PC-9 (cell line): ENCODE results near the gene THSD7B. TPM values are rescaled to one million over a fixed set of nuclear protein-coding genes. Genes with fewer than 3 reads are reported as not detected.

Experiments used
- BruUV-seq: library from RNA; stranded (reverse); fragments of 400-500 nt; replicated peaks from 2 replicates; lab custom pipeline; 2021; lab: Mats Ljungman, UMichigan
- CTCF ChIA-PET: fragments of 300-600 bp; sonication (Branson Sonifier 250); formaldehyde crosslinking; loops from one replicate; lab custom pipeline; 2022; ENCODE audit warnings: antibody characterized with exemption; lab: Charles Lee
- POLR2A ChIA-PET: fragments of 300-600 bp; sonication (Branson Sonifier 250); formaldehyde crosslinking; loops from one replicate; lab custom pipeline; 2022; ENCODE audit warnings: antibody characterized with exemption; ENCODE audit not compliant: unreplicated experiment; lab: Charles Lee
- DNase-seq, 2 experiments: peaks; one replicate each; pipeline versions ENCODE4 v3.0.0 to v3.0.0-alpha.2; 2015 to 2022; ENCODE audit warnings: mixed read lengths in 1 of 2
- H2AFZ ChIP-seq: fragments of 200-600 bp; sonication (generic); 2 replicates; pipeline ENCODE4 v1.8.1; 2017; ENCODE audit warnings: antibody characterized with exemption
- H3F3A ChIP-seq: fragments of 200-600 bp; sonication (generic); 2 replicates; pipeline ENCODE4 v1.8.1; 2017; ENCODE audit warnings: antibody characterized with exemption, mild to moderate bottlenecking, low read depth; ENCODE audit not compliant: insufficient read depth
- H3K27ac ChIP-seq: fragments of 200-600 bp; sonication (generic); 2 replicates; pipeline ENCODE4 v1.6.1; 2016; ENCODE audit warnings: mixed run types
- H3K27me3 ChIP-seq: fragments of 200-600 bp; sonication (generic); 2 replicates; pipeline ENCODE4 v1.6.1; 2016; ENCODE audit warnings: low read depth, mixed run types; ENCODE audit not compliant: insufficient read depth
- H3K36me3 ChIP-seq: fragments of 200-600 bp; sonication (generic); 2 replicates; pipeline ENCODE4 v1.6.1; 2016; ENCODE audit warnings: low read depth, mixed run types
- H3K4me1 ChIP-seq: fragments of 200-600 bp; sonication (generic); replicated peaks from 2 replicates; pipeline ENCODE4 v1.6.1; 2016; ENCODE audit warnings: mixed run types; ENCODE audit not compliant: insufficient read depth
- H3K4me2 ChIP-seq: fragments of 200-600 bp; sonication (generic); 2 replicates; pipeline ENCODE4 v1.6.1; 2017; ENCODE audit warnings: mixed run types
- H3K4me3 ChIP-seq: fragments of 200-600 bp; sonication (generic); 2 replicates; pipeline ENCODE4 v1.6.1; 2016; ENCODE audit warnings: mixed run types
- H3K79me2 ChIP-seq: fragments of 200-600 bp; sonication (generic); 2 replicates; pipeline ENCODE4 v1.6.1; 2017; ENCODE audit warnings: low read depth, mixed run types
- H3K9me2 ChIP-seq: fragments of 200-600 bp; sonication (generic); 2 replicates; pipeline ENCODE4 v1.8.1; 2017; ENCODE audit warnings: mild to moderate bottlenecking; ENCODE audit not compliant: insufficient read depth
- H3K9me3 ChIP-seq: fragments of 200-600 bp; sonication (generic); 2 replicates; pipeline ENCODE4 v1.8.1; 2016; ENCODE audit warnings: low read depth; ENCODE audit not compliant: insufficient read depth
- H4K20me1 ChIP-seq: fragments of 200-600 bp; sonication (generic); 2 replicates; pipeline ENCODE4 v1.8.1; 2017; ENCODE audit not compliant: insufficient read depth
- CTCF ChIP-seq: fragments of 200-600 bp; sonication (generic); conservative IDR thresholded peaks from 2 replicates; pipeline ENCODE4 v1.6.1; 2017; ENCODE audit warnings: mixed run types, antibody characterized with exemption, mild to moderate bottlenecking, moderate library complexity
- EZH2 ChIP-seq: fragments of 200-600 bp; sonication (generic); IDR thresholded peaks from 2 replicates; pipeline ENCODE4 v1.8.0; 2017; ENCODE audit warnings: antibody characterized with exemption, low read depth
- intact Hi-C: fragments of 100-400 bp; cut with micrococcal nuclease; formaldehyde crosslinking; loops from one replicate; pipeline ENCODE4 v1.10.0; 2022; ENCODE audit not compliant: unreplicated experiment
- total RNA-seq: library from RNA; stranded (reverse); gene quantifications from 2 replicates; pipeline ENCODE4 v1.2.3, GENCODE V29; 2021

The THSD7B gene
- total RNA-seq, 1 experiment from 2014 or later, result not detected

DNA sequence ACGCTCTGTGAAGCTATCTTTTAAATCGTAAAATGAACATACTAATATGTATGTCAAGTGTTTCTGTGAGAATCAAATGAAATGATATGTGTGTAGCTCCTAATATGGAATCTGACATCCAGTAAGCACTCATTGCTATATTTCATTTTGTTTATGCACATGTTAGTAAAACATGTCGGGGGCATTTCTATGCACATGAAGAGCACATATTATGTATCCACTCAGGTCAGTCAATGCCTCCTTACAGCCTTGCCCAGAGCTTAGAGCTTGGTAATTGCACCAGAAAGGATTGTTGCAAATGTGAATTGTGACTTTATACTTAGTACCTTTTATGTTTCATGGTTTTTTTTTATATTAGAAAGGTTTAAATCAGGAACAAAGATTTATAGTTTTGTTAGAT, 735.3 kb downstream of the THSD7B start:
- H3K9me2 ChIP-seq, result no peaks in the 10 kb centered on the region; the same call in 1 of the 2 replicates
- ChIA-PET POLR2A (no interaction called here), CTCF (no interaction called here)
- H2AFZ ChIP-seq, result no peak overlapping the region
- no TSS peak for BruUV-seq
- H3K36me3 ChIP-seq, result no peaks in the 10 kb centered on the region
- intact Hi-C loops, result no loop called here
- H4K20me1 ChIP-seq, result no peaks in the 10 kb centered on the region
- 0 out of 2 replicates have a peak, but pooled peaks cover 4% of the 10 kb centered on the region for H3K27me3 ChIP-seq
- H3K4me1 ChIP-seq, result no peaks in the 10 kb centered on the region
- no peaks in the 10 kb centered on the region for H3K9me3 ChIP-seq
- DNase-seq, result no peak
- H3F3A ChIP-seq, result no peaks in the 10 kb centered on the region
- no peaks in the 10 kb centered on the region for H3K79me2 ChIP-seq
- no peak overlapping the region for H3K4me3 ChIP-seq
- TF ChIP-seq EZH2, result no peak
- TF ChIP-seq CTCF, result no peak
- no peak overlapping the region for H3K27ac ChIP-seq
- H3K4me2 ChIP-seq, result no peak overlapping the region

- POLR2A ChIA-PET, result no interaction called here
- TF ChIP-seq EZH2, result no peak
- TF ChIP-seq CTCF, result no peak
- H3K79me2 ChIP-seq, result no peaks in the 10 kb centered on the region
- 0 out of 2 replicates have a peak, but pooled peaks cover 4% of the 10 kb centered on the region for H3K27me3 ChIP-seq
- H3K4me2 ChIP-seq, result no peak overlapping the region
- H3K4me1 ChIP-seq, result no peaks in the 10 kb centered on the region
- H3K9me2 ChIP-seq, result no peaks in the 10 kb centered on the region; the same call in 1 of the 2 replicates
- no peaks in the 10 kb centered on the region for H3F3A ChIP-seq
- intact Hi-C loops, result no loop called here
- H3K9me3 ChIP-seq, result no peaks in the 10 kb centered on the region
- H3K4me3 ChIP-seq, result no peak overlapping the region
- H2AFZ ChIP-seq, result no peak overlapping the region
- no peak for DNase-seq
- no TSS peak for BruUV-seq
- H3K36me3 ChIP-seq, result no peaks in the 10 kb centered on the region
- CTCF ChIA-PET, result no interaction called here
- H4K20me1 ChIP-seq, result no peaks in the 10 kb centered on the region
- no peak overlapping the region for H3K27ac ChIP-seq
These were observed 741.9 kb downstream of the THSD7B start for GRCh38 chr2:137507237-137507636.

GRCh38 chr2:137508739-137509384, 743.5 kb downstream of the THSD7B start:
- CTCF ChIA-PET, result no interaction called here
- DNase-seq, result no peak

More at GRCh38 chr2:137508739-137509384, 743.5 kb downstream of the THSD7B start:
- H3K36me3 ChIP-seq, result no peaks in the 10 kb centered on the region
- H3K9me2 ChIP-seq, result no peaks in the 10 kb centered on the region; the same call in 1 of the 2 replicates
- no peak for TF ChIP-seq CTCF
- no peak for TF ChIP-seq EZH2
- no TSS peak for BruUV-seq
- POLR2A ChIA-PET, result no interaction called here
- H4K20me1 ChIP-seq, result no peaks in the 10 kb centered on the region
- H3K27ac ChIP-seq, result no peak overlapping the region
- intact Hi-C loops, result no loop called here
- no peak overlapping the region for H2AFZ ChIP-seq
- H3F3A ChIP-seq, result no peaks in the 10 kb centered on the region
- H3K4me2 ChIP-seq, result no peak overlapping the region
- no peaks in the 10 kb centered on the region for H3K9me3 ChIP-seq
- H3K4me3 ChIP-seq, result no peak overlapping the region
- 0 out of 2 replicates have a peak, but pooled peaks cover 4% of the 10 kb centered on the region for H3K27me3 ChIP-seq
- H3K4me1 ChIP-seq, result no peaks in the 10 kb centered on the region
- no peaks in the 10 kb centered on the region for H3K79me2 ChIP-seq
